ENCODE measurements around the gene SLC35E1. TPM values are rescaled to one million over a fixed set of nuclear protein-coding genes. Genes with fewer than 3 reads are reported as not detected.
A peak's percentile ranks its signal among the peaks of the same experiment; 100 is the strongest.

Gene SLC35E1
- total RNA-seq, 1 donor from 2014 or later: 47.3 TPM

DNA sequence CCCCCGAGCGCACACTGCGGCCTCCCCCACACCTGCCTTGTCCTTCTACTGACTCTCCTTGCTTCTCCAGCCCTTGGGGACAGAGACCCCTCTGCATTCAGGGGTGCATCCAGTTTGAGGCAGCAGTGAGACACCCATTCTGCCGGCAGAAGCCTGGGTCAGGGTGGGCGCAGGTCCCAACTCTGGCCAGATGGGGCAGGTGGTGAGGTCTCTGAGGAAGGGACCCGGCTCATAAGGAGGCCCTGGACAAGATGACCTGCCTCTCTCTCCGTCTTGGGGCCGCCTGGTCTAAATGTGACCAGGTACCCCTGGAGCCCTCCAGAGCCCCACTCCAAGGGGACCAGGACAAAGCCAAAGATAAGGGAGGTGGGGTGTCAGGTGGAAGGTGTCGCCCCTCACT, 36.1 kb downstream of the SLC35E1 start:
- Histone ChIP-seq H3K9me3 (no peaks in the 10 kb centered on the region), H3K27me3 (ENCODE audit: low read depth) (no peaks in the 10 kb centered on the region), H3K27ac (no peak overlapping the region), H3K36me3 (peaks cover 87% of the 10 kb centered on the region), H3K4me1 (peaks cover 19% of the 10 kb centered on the region), H3K4me3 (no peak overlapping the region)
- ATAC-seq: no peak
- intact Hi-C loops (cut with DNase I): no loop called here
- DNase-seq: no peak
- TF ChIP-seq, protein P1, sequence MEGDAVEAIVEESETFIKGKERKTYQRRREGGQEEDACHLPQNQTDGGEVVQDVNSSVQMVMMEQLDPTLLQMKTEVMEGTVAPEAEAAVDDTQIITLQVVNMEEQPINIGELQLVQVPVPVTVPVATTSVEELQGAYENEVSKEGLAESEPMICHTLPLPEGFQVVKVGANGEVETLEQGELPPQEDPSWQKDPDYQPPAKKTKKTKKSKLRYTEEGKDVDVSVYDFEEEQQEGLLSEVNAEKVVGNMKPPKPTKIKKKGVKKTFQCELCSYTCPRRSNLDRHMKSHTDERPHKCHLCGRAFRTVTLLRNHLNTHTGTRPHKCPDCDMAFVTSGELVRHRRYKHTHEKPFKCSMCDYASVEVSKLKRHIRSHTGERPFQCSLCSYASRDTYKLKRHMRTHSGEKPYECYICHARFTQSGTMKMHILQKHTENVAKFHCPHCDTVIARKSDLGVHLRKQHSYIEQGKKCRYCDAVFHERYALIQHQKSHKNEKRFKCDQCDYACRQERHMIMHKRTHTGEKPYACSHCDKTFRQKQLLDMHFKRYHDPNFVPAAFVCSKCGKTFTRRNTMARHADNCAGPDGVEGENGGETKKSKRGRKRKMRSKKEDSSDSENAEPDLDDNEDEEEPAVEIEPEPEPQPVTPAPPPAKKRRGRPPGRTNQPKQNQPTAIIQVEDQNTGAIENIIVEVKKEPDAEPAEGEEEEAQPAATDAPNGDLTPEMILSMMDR (IDR thresholded peaks at IDR 0.05): no peak

DNA sequence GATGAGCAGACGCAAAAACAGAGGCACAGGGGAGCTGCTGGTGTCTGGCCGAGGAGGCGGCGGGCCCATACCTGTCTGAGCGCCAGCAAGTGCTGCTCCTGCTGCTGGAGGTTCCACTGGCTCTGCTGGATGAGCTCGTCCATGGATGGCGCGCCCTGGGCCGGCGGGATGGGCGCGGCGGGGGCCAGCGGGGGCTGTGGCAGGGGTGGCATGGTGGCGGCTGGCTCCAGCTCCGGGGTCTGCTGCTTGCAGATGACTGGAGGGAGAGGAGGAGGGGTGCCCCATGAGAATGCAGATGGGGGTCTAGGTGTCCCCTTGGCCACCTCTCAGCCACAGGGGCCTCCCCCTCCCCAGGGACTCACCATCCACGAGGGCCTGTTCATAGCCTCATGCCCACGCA, 36.8 kb downstream of the SLC35E1 start:
- Histone ChIP-seq H3K27me3 (ENCODE audit: low read depth) (no peaks in the 10 kb centered on the region), H3K27ac (no peak overlapping the region), H3K4me1 (peaks cover 11% of the 10 kb centered on the region), H3K36me3 (peaks cover 92% of the 10 kb centered on the region), H3K9me3 (no peaks in the 10 kb centered on the region), H3K4me3 (no peak overlapping the region)
- intact Hi-C loops (cut with DNase I): no loop called here
- DNase-seq (no peak), ATAC-seq (no peak)
- TF ChIP-seq, protein P1 (IDR thresholded peaks at IDR 0.05): no peak

DNA sequence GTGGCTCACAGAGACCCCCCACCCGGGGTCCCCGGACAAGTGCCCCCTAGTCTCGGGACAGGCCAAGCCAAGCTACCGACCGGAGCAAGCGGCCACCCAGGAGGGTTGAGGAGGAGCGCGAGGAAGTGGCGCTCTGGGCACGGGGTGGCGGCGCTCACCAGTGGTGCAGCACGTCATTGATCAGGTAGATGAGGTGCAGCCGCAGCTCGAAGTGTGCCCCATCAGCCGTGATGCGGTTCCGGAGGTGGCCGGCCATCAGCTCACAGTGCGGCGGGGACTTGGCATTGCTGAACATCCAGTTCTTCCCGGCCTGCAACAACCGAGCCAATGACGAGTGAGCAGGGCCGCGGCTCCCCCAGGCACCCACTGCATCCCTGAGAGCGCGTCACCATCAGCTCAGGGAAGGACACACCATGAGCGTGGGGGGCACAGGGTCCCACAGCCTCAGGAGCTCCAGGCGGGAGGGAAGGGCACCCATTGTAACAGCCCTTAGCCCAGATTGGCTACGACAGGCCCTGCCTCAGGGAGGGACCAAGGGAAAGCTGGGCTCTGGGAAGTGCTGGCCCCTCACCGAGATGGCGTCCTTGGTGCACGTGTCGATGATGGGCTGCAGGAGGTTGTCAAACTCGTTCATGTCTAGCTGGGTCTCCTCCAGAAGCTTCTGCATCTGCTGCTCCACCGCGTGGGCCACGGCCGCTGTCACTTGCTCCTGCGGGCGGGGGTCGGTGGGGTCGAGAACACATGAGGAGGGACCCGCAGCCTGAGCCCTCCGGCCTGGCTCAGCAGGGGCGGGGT, 39.6 kb downstream of the SLC35E1 start:
- Histone ChIP-seq H3K27me3 (ENCODE audit: low read depth) (no peaks in the 10 kb centered on the region), H3K4me3 (no peak overlapping the region), H3K27ac (no peak overlapping the region), H3K4me1 (no peaks in the 10 kb centered on the region), H3K36me3 (peaks cover 99% of the 10 kb centered on the region), H3K9me3 (no peaks in the 10 kb centered on the region)
- no peak for DNase-seq
- intact Hi-C loops (cut with DNase I): no loop called here
- no peak for ATAC-seq
- TF ChIP-seq, protein P1 (IDR thresholded peaks at IDR 0.05): no peak

DNA sequence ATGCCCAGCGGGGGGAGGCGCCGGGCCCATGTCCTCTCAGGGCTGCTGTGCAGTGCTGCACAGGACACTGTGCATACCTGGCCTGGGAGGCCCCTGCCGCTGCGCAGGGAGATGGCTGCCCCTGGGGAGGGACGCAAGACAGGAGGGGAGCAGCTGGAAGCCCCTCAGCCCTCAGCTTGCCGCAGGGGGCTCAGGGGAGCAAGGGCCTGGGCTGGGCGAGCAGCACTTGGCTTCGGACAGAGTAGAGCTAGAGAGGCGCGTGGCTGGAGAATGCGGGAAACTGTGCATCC, 40.9 kb downstream of the SLC35E1 start:
- TF ChIP-seq, protein P1 (IDR thresholded peaks at IDR 0.05): no peak
- DNase-seq (no peak), ATAC-seq (peak in 1 of 2 donors; percentile 8)
- no peaks in the 10 kb centered on the region for H3K27me3 ChIP-seq (ENCODE audit: low read depth)
- no peak overlapping the region for H3K4me3 ChIP-seq
- H3K4me1 ChIP-seq: no peaks in the 10 kb centered on the region
- no peak overlapping the region for H3K27ac ChIP-seq
- H3K9me3 ChIP-seq: no peaks in the 10 kb centered on the region
- intact Hi-C loops (cut with DNase I): no loop called here
- H3K36me3 ChIP-seq: peaks cover 100% of the 10 kb centered on the region

DNA sequence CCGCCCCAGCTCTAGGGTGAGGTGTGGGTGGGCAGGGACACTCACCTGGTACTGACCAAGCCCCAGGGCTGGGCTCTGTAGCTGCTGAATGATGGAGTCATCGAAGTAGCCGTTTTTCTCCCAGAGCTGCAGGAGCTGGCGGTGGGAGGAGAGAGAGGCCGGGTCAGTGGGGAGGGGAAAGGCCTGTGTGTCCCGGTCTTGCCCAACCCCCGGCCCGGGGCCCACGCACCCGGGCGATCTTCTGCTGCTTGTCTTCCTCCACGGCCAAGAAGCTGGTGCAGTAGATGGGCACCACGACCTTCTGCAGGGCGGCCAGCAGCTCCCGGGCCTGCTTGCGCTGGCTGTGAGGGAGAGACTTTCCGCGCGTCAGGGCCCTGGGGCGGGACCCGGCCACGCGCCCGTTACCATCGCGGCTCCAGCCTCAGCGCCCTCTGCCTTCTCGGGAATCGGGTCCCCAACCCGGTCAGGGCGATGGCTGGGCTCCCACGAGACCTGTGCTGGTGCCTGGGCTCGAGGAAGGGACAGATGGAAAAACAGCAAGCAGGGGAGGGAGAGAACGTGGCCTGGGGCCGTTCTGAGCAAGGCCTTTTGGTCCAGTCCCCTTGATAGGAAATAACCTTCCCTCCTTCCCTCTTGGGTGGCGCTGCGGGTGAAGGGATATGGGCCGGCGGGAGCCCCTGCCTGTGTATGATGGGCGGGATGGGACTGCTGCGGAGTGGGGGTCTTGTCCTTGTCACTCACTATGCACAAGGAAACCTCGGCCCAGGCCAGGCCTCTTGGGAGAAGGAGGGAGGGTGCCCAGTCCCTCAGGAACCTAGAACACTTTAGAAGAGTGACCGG, 41.5 kb downstream of the SLC35E1 start:
- no peak for ATAC-seq
- H3K9me3 ChIP-seq: no peaks in the 10 kb centered on the region
- peaks cover 100% of the 10 kb centered on the region for H3K36me3 ChIP-seq
- intact Hi-C loops (cut with DNase I): no loop called here
- no peak for DNase-seq
- no peaks in the 10 kb centered on the region for H3K27me3 ChIP-seq (ENCODE audit: low read depth)
- no peak overlapping the region for H3K27ac ChIP-seq
- H3K4me1 ChIP-seq: no peaks in the 10 kb centered on the region
- H3K4me3 ChIP-seq: no peak overlapping the region
- TF ChIP-seq, protein P1 (IDR thresholded peaks at IDR 0.05): no peak

Data from lower lobe of right lung (tissue), 2 donors.